CD4-positive, alpha-beta T cell (primary cell): ENCODE measurements around the gene ZSCAN31. TPM values are rescaled to one million over a fixed set of nuclear protein-coding genes. Genes with fewer than 3 reads are reported as not detected.
A peak's percentile ranks its signal among the peaks of the same experiment; 100 is the strongest.

Experiments
- ATAC-seq: fragments of 200-7000 bp; cut with Tn5 transposase; one replicate; pipeline ENCODE4 v1.10.0; 2022; ENCODE audit warnings: mild to moderate bottlenecking; ENCODE audit not compliant: poor library complexity
- CTCF ChIA-PET: fragments of 350-600 bp; sonication (Branson Sonifier 250); formaldehyde crosslinking; loops from one replicate; lab custom pipeline; 2021; ENCODE audit warnings: antibody characterized with exemption, inconsistent platforms; lab: Charles Lee
- POLR2A ChIA-PET: fragments of 350-600 bp; sonication (Branson Sonifier 250); formaldehyde crosslinking; loops from one replicate; lab custom pipeline; 2021; ENCODE audit warnings: antibody characterized with exemption, inconsistent platforms; lab: Charles Lee
- DNase-seq, 14 experiments: peaks; one replicate each; pipeline ENCODE4 v3.0.0-alpha.2; 2013 to 2020; ENCODE audit warnings: mixed read lengths in 2 of 14
- H3K27ac ChIP-seq, 2 donors: one replicate each; pipeline versions ENCODE4 v1.5.1 to v1.7.0; 2013; ENCODE audit warnings: low read length in 2 of 2, low read depth in 1 of 2, mild to moderate bottlenecking in 1 of 2
- H3K27me3 ChIP-seq, 2 experiments: 1 replicate in 1 of 2; 2 replicates in 1 of 2; pipeline versions ENCODE4 v1.6.1 to v1.7.0; 2013; ENCODE audit warnings: low read length in 2 of 2, control low read depth in 1 of 2, mild to moderate bottlenecking in 1 of 2, moderate library complexity in 1 of 2; ENCODE audit not compliant: insufficient read depth in 2 of 2, control insufficient read depth in 1 of 2
- H3K36me3 ChIP-seq: one replicate; pipeline ENCODE4 v1.6.1; 2013; ENCODE audit warnings: low read length, control low read depth; ENCODE audit not compliant: insufficient read depth
- H3K4me1 ChIP-seq: one replicate; pipeline ENCODE4 v1.6.1; 2013; ENCODE audit warnings: low read length, control low read depth; ENCODE audit not compliant: insufficient read depth
- H3K4me3 ChIP-seq: one replicate; pipeline ENCODE4 v1.5.1; 2013; ENCODE audit warnings: mild to moderate bottlenecking, low read length, moderate library complexity
- H3K9me3 ChIP-seq, 2 experiments: 1 replicate in 1 of 2; 2 replicates in 1 of 2; pipeline versions ENCODE4 v1.6.1 to v1.7.0; 2013; ENCODE audit warnings: low read length in 2 of 2, mild to moderate bottlenecking in 2 of 2, control low read depth in 1 of 2, moderate library complexity in 1 of 2; ENCODE audit not compliant: control insufficient read depth in 1 of 2, insufficient read depth in 1 of 2
- H3K27ac Mint-ChIP-seq: one replicate; pipeline ENCODE4 v1.8.0; 2020; ENCODE audit warnings: mixed read lengths
- H3K27me3 Mint-ChIP-seq: one replicate; pipeline ENCODE4 v1.8.0; 2021; ENCODE audit warnings: mixed read lengths
- H3K36me3 Mint-ChIP-seq: one replicate; pipeline ENCODE4 v1.8.0; 2021; ENCODE audit warnings: low read depth, mixed read lengths
- H3K4me1 Mint-ChIP-seq: one replicate; pipeline ENCODE4 v1.8.0; 2021; ENCODE audit warnings: low read depth, mixed read lengths
- H3K4me3 Mint-ChIP-seq: one replicate; pipeline ENCODE4 v1.8.0; 2020; ENCODE audit warnings: mild to moderate bottlenecking, mixed read lengths
- H3K9me3 Mint-ChIP-seq: one replicate; pipeline ENCODE4 v1.8.0; 2020; ENCODE audit warnings: mixed read lengths
- intact Hi-C, 2 experiments: fragments of 100-400 bp; cut with DNase I in 1 of 2; cut with micrococcal nuclease in 1 of 2; formaldehyde crosslinking; loops; one replicate each; pipeline versions ENCODE4 v1.15.1 to v1.9.0; 2023 to 2025; cut with DNase I, micrococcal nuclease
- total RNA-seq, 174 experiments: library from RNA in 2 of 174; stranded (reverse) in 2 of 174; gene quantifications; one replicate each; pipeline ENCODE4 v1.2.3 and lab custom pipeline; 2021 to 2026
- TF ChIP-seq, protein P1 (sequence below): fragments of 200-600 bp; IDR thresholded peaks from one replicate; pipeline ENCODE4 v1.8.0; 2022; ENCODE audit warnings: antibody characterized with exemption, mild to moderate bottlenecking

ZSCAN31 gene
- total RNA-seq, 2 experiments from 2014 or later = 0.88 to 1.1 TPM

DNA sequence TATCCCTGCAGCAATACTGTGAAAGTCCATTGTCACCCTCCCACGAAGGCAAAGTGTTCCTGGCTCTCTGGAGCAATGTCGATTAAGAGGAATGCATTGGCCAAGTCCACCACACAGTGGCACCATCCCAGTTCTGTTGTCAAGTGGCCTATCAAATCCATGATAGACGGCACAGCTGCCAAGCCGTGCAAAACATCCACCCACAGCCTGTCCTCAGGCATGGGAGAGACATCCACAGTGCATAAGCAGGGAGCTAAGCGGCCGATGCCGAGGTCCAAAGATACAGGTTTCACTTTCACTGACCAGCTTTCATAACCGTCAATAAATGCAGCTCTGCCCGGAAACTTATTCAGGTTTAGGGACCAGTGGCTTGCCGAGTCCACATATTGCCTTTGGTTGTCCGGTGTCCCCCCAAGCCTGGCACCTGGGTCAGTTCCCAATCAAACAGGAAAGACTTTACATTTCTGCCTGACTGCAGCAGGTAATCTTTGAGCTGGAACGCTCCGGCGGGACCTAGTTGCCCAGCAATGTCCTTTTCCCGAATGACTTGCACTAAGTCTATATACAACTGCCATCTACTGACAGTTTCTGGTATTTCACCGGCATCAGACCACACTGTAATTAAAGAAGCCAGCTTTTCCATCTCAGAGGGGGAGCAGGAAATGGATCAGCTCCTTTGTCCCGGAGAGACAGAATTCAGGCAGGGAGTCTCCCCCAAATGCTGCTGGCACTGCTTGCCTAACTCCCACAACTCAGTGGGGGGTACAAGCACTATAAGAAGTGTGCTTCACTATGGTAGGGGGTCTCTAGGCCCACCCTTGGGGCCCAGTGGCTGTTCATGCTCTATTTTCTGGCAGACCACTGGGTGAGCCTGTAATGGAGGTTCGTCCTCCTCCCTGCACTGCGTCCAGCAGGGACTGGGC is 20.1 kb upstream of the ZSCAN31 start:
- CTCF ChIA-PET = interaction anchor here (0.5 to 1.8 kb wide), 33 partner anchors 9 to 1179 kb away, joined by 3 to 18 read pairs (median 4); partner anchors contain the start of genes PGBD1, ZKSCAN4, ZKSCAN8 and ZSCAN12
- POLR2A ChIA-PET = interaction anchor here (1.0 to 1.9 kb wide), 9 partner anchors 20 to 484 kb away, joined by 3 to 13 read pairs (median 6); partner anchors contain the start of genes ZKSCAN8, ZNF165, ZSCAN16 and ZSCAN26
- ATAC-seq = peak; percentile 93
- Histone ChIP-seq H3K27ac (no peak overlapping the region), H3K36me3 (no peaks in the 10 kb centered on the region), H3K4me3 (peak overlapping the region; percentile 64), H3K4me1 (peaks cover 21% of the 10 kb centered on the region), H3K9me3 (no peaks in the 10 kb centered on the region), H3K27me3 (no peaks in the 10 kb centered on the region)
- TF ChIP-seq, protein P1, sequence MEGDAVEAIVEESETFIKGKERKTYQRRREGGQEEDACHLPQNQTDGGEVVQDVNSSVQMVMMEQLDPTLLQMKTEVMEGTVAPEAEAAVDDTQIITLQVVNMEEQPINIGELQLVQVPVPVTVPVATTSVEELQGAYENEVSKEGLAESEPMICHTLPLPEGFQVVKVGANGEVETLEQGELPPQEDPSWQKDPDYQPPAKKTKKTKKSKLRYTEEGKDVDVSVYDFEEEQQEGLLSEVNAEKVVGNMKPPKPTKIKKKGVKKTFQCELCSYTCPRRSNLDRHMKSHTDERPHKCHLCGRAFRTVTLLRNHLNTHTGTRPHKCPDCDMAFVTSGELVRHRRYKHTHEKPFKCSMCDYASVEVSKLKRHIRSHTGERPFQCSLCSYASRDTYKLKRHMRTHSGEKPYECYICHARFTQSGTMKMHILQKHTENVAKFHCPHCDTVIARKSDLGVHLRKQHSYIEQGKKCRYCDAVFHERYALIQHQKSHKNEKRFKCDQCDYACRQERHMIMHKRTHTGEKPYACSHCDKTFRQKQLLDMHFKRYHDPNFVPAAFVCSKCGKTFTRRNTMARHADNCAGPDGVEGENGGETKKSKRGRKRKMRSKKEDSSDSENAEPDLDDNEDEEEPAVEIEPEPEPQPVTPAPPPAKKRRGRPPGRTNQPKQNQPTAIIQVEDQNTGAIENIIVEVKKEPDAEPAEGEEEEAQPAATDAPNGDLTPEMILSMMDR = peak; percentile 77
- Mint-ChIP-seq H3K4me3 (peak overlapping the region; percentile 90), H3K4me1 (peaks cover 42% of the 10 kb centered on the region), H3K27me3 (no peaks in the 10 kb centered on the region), H3K36me3 (peaks cover 4% of the 10 kb centered on the region), H3K9me3 (no peaks in the 10 kb centered on the region), H3K27ac (peak overlapping the region; percentile 22)
- DNase-seq = peak; percentile 26 to 84 (median 42)
- intact Hi-C loops = loop anchor here (1.0 to 5.0 kb wide), 6 partner anchors 104 to 1193 kb away; partner anchors contain the start of gene ZKSCAN4 (in 1 of the 2)

DNA sequence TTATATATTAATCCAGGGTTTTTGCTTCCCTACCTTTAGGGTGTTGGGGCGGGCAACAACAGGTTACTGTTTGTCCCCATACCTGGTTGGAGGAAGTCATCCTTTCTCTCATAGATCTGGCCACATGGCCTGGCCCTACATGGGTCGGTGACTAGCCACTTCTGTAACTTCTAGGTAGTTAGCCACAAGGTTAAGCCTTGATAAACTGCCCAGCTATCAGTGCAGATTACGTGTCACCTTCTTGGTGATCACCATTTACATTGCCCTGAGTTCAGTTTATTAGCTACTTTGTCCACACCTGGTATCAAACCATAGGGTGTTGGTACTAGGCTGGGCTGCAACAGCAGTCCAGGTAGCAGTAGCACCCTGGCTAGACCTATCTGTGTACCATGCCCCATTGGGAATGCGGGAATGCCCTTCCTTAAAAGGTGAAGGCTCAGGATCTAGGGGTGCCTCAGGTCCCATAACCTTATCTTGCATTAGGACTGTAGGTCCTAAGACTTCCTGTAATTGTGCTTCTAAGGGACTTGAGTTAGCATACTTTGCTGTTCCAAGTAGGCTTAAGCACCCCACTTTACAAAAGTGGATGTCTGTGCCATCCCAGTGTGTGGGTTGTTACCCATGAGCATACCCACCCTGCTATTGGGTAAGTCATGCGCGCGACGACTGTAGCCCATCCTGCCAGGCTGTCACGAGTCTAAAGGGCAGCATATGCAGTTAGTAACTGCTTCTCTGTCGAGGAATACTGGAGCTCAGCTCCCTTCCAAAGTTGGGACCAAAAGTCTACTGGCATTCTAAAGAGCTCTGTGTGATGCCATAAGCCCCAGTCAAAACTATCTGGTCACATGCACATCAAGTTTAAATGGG is 19.0 kb upstream of the ZSCAN31 start:
- ATAC-seq = no peak
- intact Hi-C loops = loop anchor here (5.0 kb wide), 5 partner anchors 87 to 458 kb away; partner anchors contain the start of genes ZKSCAN4 (in 1 of the 2), ZNF165 (in 1 of the 2) and ZSCAN23 (in 1 of the 2)
- POLR2A ChIA-PET = interaction anchor here (0.6 to 1.9 kb wide), 8 partner anchors 19 to 483 kb away, joined by 3 to 13 read pairs (median 6); partner anchors contain the start of genes ZNF165, ZSCAN16, ZSCAN26 and ZSCAN31
- Histone ChIP-seq H3K4me1 (peaks cover 30% of the 10 kb centered on the region), H3K9me3 (no peaks in the 10 kb centered on the region), H3K27me3 (no peaks in the 10 kb centered on the region), H3K36me3 (no peaks in the 10 kb centered on the region), H3K4me3 (no peak overlapping the region), H3K27ac (no peak overlapping the region)
- Mint-ChIP-seq H3K27me3 (no peaks in the 10 kb centered on the region), H3K27ac (no peak overlapping the region), H3K36me3 (peaks cover 4% of the 10 kb centered on the region), H3K9me3 (no peaks in the 10 kb centered on the region), H3K4me3 (peak overlapping the region; percentile 90), H3K4me1 (peaks cover 52% of the 10 kb centered on the region)
- TF ChIP-seq, protein P1 = no peak
- CTCF ChIA-PET = interaction anchor here (0.8 to 1.8 kb wide), 8 partner anchors 18 to 1178 kb away, joined by 3 to 18 read pairs (median 8); partner anchors contain the start of genes ZKSCAN8, ZSCAN26 and ZSCAN31
- no peak for DNase-seq
